Measurements from ENCODE around the gene ADIG.

GRCh38 chr20:38579219-38579910 is 1.6 kb upstream of the ADIG start:
- TF ChIP-seq MYC (IDR thresholded peaks at IDR 0.05; ENCODE audit: low read depth, low read length) (no peak), CTCF (IDR thresholded peaks at IDR 0.05; ENCODE audit: low read depth, low read length) (no peak)

Measured in NB4 (cell line).